Measurements from ENCODE around the gene FEV.

Gene FEV

GRCh38 chr2:219024059-219024458 is 39.1 kb upstream of the FEV start:
- Histone ChIP-seq H3K4me3 (ENCODE audit: low read depth, low read length) (no peak overlapping the region), H3K9ac (ENCODE audit: low read depth, low read length) (no peak overlapping the region), H3K27me3 (ENCODE audit: control insufficient read depth, insufficient read depth, low read length) (no peaks in the 10 kb centered on the region), H3K9me3 (ENCODE audit: control insufficient read depth, insufficient read depth, low read length) (no peaks in the 10 kb centered on the region), H3K36me3 (ENCODE audit: control insufficient read depth, insufficient read depth, low read length) (no peaks in the 10 kb centered on the region), H3K4me1 (ENCODE audit: control insufficient read depth, insufficient read depth, low read length) (no peaks in the 10 kb centered on the region)

GRCh38 chr2:219023045-219023605 is 38.1 kb upstream of the FEV start:
- H3K4me1 ChIP-seq (ENCODE audit: control insufficient read depth, insufficient read depth, low read length): no peaks in the 10 kb centered on the region
- no peak overlapping the region for H3K4me3 ChIP-seq (ENCODE audit: low read depth, low read length)
- no peaks in the 10 kb centered on the region for H3K36me3 ChIP-seq (ENCODE audit: control insufficient read depth, insufficient read depth, low read length)
- no peaks in the 10 kb centered on the region for H3K9me3 ChIP-seq (ENCODE audit: control insufficient read depth, insufficient read depth, low read length)
- H3K27me3 ChIP-seq (ENCODE audit: control insufficient read depth, insufficient read depth, low read length): no peaks in the 10 kb centered on the region
- no peak overlapping the region for H3K9ac ChIP-seq (ENCODE audit: low read depth, low read length)

GRCh38 chr2:219022616-219023015 is 37.6 kb upstream of the FEV start:
- H3K36me3 ChIP-seq (ENCODE audit: control insufficient read depth, insufficient read depth, low read length): no peaks in the 10 kb centered on the region
- H3K9ac ChIP-seq (ENCODE audit: low read depth, low read length): no peak overlapping the region
- H3K27me3 ChIP-seq (ENCODE audit: control insufficient read depth, insufficient read depth, low read length): no peaks in the 10 kb centered on the region
- H3K9me3 ChIP-seq (ENCODE audit: control insufficient read depth, insufficient read depth, low read length): no peaks in the 10 kb centered on the region
- H3K4me1 ChIP-seq (ENCODE audit: control insufficient read depth, insufficient read depth, low read length): no peaks in the 10 kb centered on the region
- H3K4me3 ChIP-seq (ENCODE audit: low read depth, low read length): no peak overlapping the region

- Histone ChIP-seq H3K36me3 (ENCODE audit: control insufficient read depth, insufficient read depth, low read length) (no peaks in the 10 kb centered on the region), H3K9me3 (ENCODE audit: control insufficient read depth, insufficient read depth, low read length) (no peaks in the 10 kb centered on the region), H3K9ac (ENCODE audit: low read depth, low read length) (no peak overlapping the region), H3K27me3 (ENCODE audit: control insufficient read depth, insufficient read depth, low read length) (no peaks in the 10 kb centered on the region), H3K4me3 (ENCODE audit: low read depth, low read length) (no peak overlapping the region), H3K4me1 (ENCODE audit: control insufficient read depth, insufficient read depth, low read length) (no peaks in the 10 kb centered on the region)
Observed at GRCh38 chr2:219022041-219022440, 37.1 kb upstream of the FEV start.

- Histone ChIP-seq H3K4me1 (ENCODE audit: control insufficient read depth, insufficient read depth, low read length) (no peaks in the 10 kb centered on the region), H3K27me3 (ENCODE audit: control insufficient read depth, insufficient read depth, low read length) (no peaks in the 10 kb centered on the region), H3K4me3 (ENCODE audit: low read depth, low read length) (no peak overlapping the region), H3K36me3 (ENCODE audit: control insufficient read depth, insufficient read depth, low read length) (no peaks in the 10 kb centered on the region), H3K9ac (ENCODE audit: low read depth, low read length) (no peak overlapping the region), H3K9me3 (ENCODE audit: control insufficient read depth, insufficient read depth, low read length) (no peaks in the 10 kb centered on the region)
Observed at GRCh38 chr2:219021591-219021990, 36.6 kb upstream of the FEV start.

GRCh38 chr2:219020604-219021365 is 35.8 kb upstream of the FEV start:
- Histone ChIP-seq H3K4me3 (ENCODE audit: low read depth, low read length) (no peak overlapping the region), H3K9me3 (ENCODE audit: control insufficient read depth, insufficient read depth, low read length) (no peaks in the 10 kb centered on the region), H3K36me3 (ENCODE audit: control insufficient read depth, insufficient read depth, low read length) (no peaks in the 10 kb centered on the region), H3K9ac (ENCODE audit: low read depth, low read length) (no peak overlapping the region), H3K4me1 (ENCODE audit: control insufficient read depth, insufficient read depth, low read length) (no peaks in the 10 kb centered on the region), H3K27me3 (ENCODE audit: control insufficient read depth, insufficient read depth, low read length) (no peaks in the 10 kb centered on the region)

- H3K36me3 ChIP-seq (ENCODE audit: control insufficient read depth, insufficient read depth, low read length): no peaks in the 10 kb centered on the region
- H3K9me3 ChIP-seq (ENCODE audit: control insufficient read depth, insufficient read depth, low read length): no peaks in the 10 kb centered on the region
- peaks cover 6% of the 10 kb centered on the region for H3K27me3 ChIP-seq (ENCODE audit: control insufficient read depth, insufficient read depth, low read length)
- no peak overlapping the region for H3K4me3 ChIP-seq (ENCODE audit: low read depth, low read length)
- no peak overlapping the region for H3K9ac ChIP-seq (ENCODE audit: low read depth, low read length)
- no peaks in the 10 kb centered on the region for H3K4me1 ChIP-seq (ENCODE audit: control insufficient read depth, insufficient read depth, low read length)
Observed at GRCh38 chr2:219019436-219019835, 34.5 kb upstream of the FEV start.

GRCh38 chr2:219018726-219019125 is 33.7 kb upstream of the FEV start:
- Histone ChIP-seq H3K4me1 (ENCODE audit: control insufficient read depth, insufficient read depth, low read length) (no peaks in the 10 kb centered on the region), H3K9ac (ENCODE audit: low read depth, low read length) (no peak overlapping the region), H3K36me3 (ENCODE audit: control insufficient read depth, insufficient read depth, low read length) (no peaks in the 10 kb centered on the region), H3K4me3 (ENCODE audit: low read depth, low read length) (no peak overlapping the region), H3K9me3 (ENCODE audit: control insufficient read depth, insufficient read depth, low read length) (no peaks in the 10 kb centered on the region), H3K27me3 (ENCODE audit: control insufficient read depth, insufficient read depth, low read length) (peaks cover 11% of the 10 kb centered on the region)

- Histone ChIP-seq H3K27me3 (ENCODE audit: control insufficient read depth, insufficient read depth, low read length) (peaks cover 11% of the 10 kb centered on the region), H3K9me3 (ENCODE audit: control insufficient read depth, insufficient read depth, low read length) (no peaks in the 10 kb centered on the region), H3K4me1 (ENCODE audit: control insufficient read depth, insufficient read depth, low read length) (no peaks in the 10 kb centered on the region), H3K9ac (ENCODE audit: low read depth, low read length) (no peak overlapping the region), H3K36me3 (ENCODE audit: control insufficient read depth, insufficient read depth, low read length) (no peaks in the 10 kb centered on the region), H3K4me3 (ENCODE audit: low read depth, low read length) (no peak overlapping the region)
Observed at GRCh38 chr2:219018286-219018685, 33.3 kb upstream of the FEV start.

- Histone ChIP-seq H3K9me3 (ENCODE audit: control insufficient read depth, insufficient read depth, low read length) (no peaks in the 10 kb centered on the region), H3K4me1 (ENCODE audit: control insufficient read depth, insufficient read depth, low read length) (no peaks in the 10 kb centered on the region), H3K4me3 (ENCODE audit: low read depth, low read length) (no peak overlapping the region), H3K36me3 (ENCODE audit: control insufficient read depth, insufficient read depth, low read length) (no peaks in the 10 kb centered on the region), H3K9ac (ENCODE audit: low read depth, low read length) (no peak overlapping the region), H3K27me3 (ENCODE audit: control insufficient read depth, insufficient read depth, low read length) (peaks cover 14% of the 10 kb centered on the region)
Observed at GRCh38 chr2:219017201-219017931, 32.4 kb upstream of the FEV start.

- Histone ChIP-seq H3K4me1 (ENCODE audit: control insufficient read depth, insufficient read depth, low read length) (no peaks in the 10 kb centered on the region), H3K9me3 (ENCODE audit: control insufficient read depth, insufficient read depth, low read length) (no peaks in the 10 kb centered on the region), H3K4me3 (ENCODE audit: low read depth, low read length) (no peak overlapping the region), H3K36me3 (ENCODE audit: control insufficient read depth, insufficient read depth, low read length) (no peaks in the 10 kb centered on the region), H3K27me3 (ENCODE audit: control insufficient read depth, insufficient read depth, low read length) (peaks cover 14% of the 10 kb centered on the region), H3K9ac (ENCODE audit: low read depth, low read length) (no peak overlapping the region)
Observed at GRCh38 chr2:219016721-219017120, 31.7 kb upstream of the FEV start.

- Histone ChIP-seq H3K9me3 (ENCODE audit: control insufficient read depth, insufficient read depth, low read length) (no peaks in the 10 kb centered on the region), H3K9ac (ENCODE audit: low read depth, low read length) (no peak overlapping the region), H3K4me1 (ENCODE audit: control insufficient read depth, insufficient read depth, low read length) (no peaks in the 10 kb centered on the region), H3K27me3 (ENCODE audit: control insufficient read depth, insufficient read depth, low read length) (peaks cover 33% of the 10 kb centered on the region), H3K36me3 (ENCODE audit: control insufficient read depth, insufficient read depth, low read length) (no peaks in the 10 kb centered on the region), H3K4me3 (ENCODE audit: low read depth, low read length) (no peak overlapping the region)
Observed at GRCh38 chr2:219010873-219011272, 25.9 kb upstream of the FEV start.

Data from iPS-15b (cell line).